ENCODE results near the gene ROPN1B. TPM values are rescaled to one million over a fixed set of nuclear protein-coding genes. Genes with fewer than 3 reads are reported as not detected.

Gene ROPN1B
- total RNA-seq, 1 donor from 2014 or later: 2.0 TPM

- DNase-seq (ENCODE audit: low spot score in 2 of 2) (no peak), FAIRE-seq (no peak)
Measured at GRCh38 chr3:126026277-126026751, 57.3 kb downstream of the ROPN1B start.

DNA sequence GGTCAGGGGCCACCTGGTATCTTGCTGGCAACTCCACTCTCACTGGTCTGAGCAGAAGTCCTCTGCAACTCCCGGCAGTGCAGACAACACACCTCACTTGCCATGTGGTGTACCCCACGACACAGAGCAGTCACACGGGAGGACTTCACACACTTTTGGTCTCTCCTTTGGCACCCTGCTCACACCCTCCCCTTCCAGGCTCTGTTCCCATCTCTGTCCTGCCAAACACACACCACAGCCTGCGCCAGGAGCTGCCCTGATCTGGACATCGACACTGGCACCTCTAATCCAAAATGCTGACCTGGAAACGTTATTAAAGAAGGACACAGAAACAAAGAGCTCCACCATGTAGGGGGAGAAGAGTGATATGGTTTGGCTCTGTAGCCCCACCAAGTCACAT, 57.8 kb downstream of the ROPN1B start:
- FAIRE-seq (no peak), DNase-seq (ENCODE audit: low spot score in 2 of 2) (no peak)

DNA sequence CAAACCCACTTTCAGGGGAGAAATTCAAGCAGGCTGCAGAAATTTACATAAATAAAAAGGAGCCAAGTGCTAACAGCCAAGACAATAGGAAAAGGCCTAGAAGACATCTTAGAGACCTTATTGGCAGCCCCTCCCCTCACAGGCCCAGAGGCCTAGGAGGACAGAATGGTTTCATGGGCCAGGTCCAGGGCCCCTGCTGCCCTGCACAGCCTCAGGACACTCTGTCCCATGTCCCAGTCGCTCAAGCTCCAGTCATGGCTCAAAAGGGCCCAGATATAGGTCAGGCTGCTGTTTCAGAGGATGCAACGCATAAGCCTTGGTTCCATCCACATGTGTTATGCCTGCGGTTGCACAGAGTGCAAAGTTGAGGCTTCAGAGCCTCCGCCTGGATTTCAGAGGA, 59.1 kb downstream of the ROPN1B start:
- FAIRE-seq: no peak
- no peak for DNase-seq (ENCODE audit: low spot score in 2 of 2)

DNA sequence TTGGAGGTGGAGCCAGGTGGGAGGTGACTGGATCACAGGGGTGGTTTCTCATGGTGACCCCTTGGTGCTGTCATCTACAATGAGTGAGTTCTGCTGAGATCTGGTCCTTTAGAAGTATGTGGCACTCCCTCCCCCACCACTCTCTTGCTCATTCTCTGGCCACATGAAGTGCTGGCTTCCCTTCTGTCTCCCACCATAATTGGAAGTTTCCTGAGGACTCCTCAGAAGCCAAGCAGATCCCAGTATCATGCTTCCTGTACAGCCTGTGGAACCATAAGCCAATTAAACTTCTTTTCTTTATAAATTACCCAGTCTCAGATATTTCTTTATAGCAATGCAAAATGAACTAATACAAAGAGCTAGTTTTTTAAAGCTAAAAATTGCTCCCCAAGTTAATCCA, 60.3 kb downstream of the ROPN1B start:
- DNase-seq (ENCODE audit: low spot score in 2 of 2) (no peak), FAIRE-seq (no peak)

DNA sequence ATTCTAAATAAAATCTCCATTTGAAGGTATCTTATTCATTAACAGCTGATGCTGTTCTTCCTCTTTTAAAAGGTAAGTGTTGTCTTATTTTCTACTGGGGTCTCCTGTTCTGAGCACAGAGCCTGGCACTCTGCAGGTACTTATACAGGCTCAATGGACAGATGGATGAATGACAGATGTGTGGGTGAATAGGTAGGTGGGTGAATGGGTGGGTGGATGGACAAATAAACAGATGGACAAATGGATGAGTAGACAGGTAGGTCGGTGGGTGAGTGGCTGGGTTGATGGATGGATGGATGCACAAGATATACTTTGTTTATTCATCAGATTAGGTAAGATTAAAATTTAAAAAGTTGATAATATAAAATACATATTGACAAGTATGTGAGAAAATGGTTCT, 61.5 kb downstream of the ROPN1B start:
- FAIRE-seq: no peak
- no peak for DNase-seq (ENCODE audit: low spot score in 2 of 2)

GRCh38 chr3:126031981-126032471, 63.0 kb downstream of the ROPN1B start:
- no peak for DNase-seq (ENCODE audit: low spot score in 2 of 2)
- FAIRE-seq: no peak

Small RNA genes within 50 kb of the gene (small RNA-seq; reads per million reads assigned to genes)
- not detected for gene AC092903.1

Other genes with a start within 250 kb of the ROPN1B start
- 53.4 TPM for gene SLC41A3, start 114.9 kb downstream of the ROPN1B start, total RNA-seq
- gene ALDH1L1, start 211.4 kb downstream of the ROPN1B start, total RNA-seq: 1.6 TPM